ENCODE measurements around the gene SLF2. TPM values are rescaled to one million over a fixed set of nuclear protein-coding genes. Genes with fewer than 3 reads are reported as not detected.

The SLF2 gene
- total and polyA plus RNA-seq, 2 donors from 2014 or later, result 6.7 to 29.6 TPM

- intact Hi-C loops (cut with DNase I), result no loop called here
- Histone ChIP-seq H3K9me3 (ENCODE audit: control insufficient read depth in 2 of 3, insufficient read depth in 1 of 3, low read length in 3 of 3) (no peaks in the 10 kb centered on the region), H3K4me3 (ENCODE audit: low read length in 3 of 3) (no peak overlapping the region), H3K9ac (ENCODE audit: low read length in 3 of 3) (no peak overlapping the region), H3K27me3 (ENCODE audit: control insufficient read depth, insufficient read depth, low read length) (no peaks in the 10 kb centered on the region), H3K4me1 (ENCODE audit: control insufficient read depth in 2 of 3, insufficient read depth in 2 of 3, low read depth in 1 of 3, low read length in 3 of 3) (no peaks in the 10 kb centered on the region), H3K27ac (ENCODE audit: low read depth in 2 of 2, low read length in 2 of 2) (no peak overlapping the region), H3K36me3 (ENCODE audit: control insufficient read depth in 2 of 3, insufficient read depth in 3 of 3, low read length in 3 of 3) (no peaks in the 10 kb centered on the region)
- no peak for TF ChIP-seq CTCF (IDR thresholded peaks at IDR 0.05; ENCODE audit: borderline replicate concordance, extremely low read depth, insufficient read depth)
- DNase-seq, result peak in 1 of 5 donors; percentile 6
- no peak for FAIRE-seq
These were observed 43.4 kb upstream of the SLF2 start for GRCh38 chr10:100869399-100869798.

GRCh38 chr10:100872034-100872791 is 40.5 kb upstream of the SLF2 start:
- Histone ChIP-seq H3K27ac (ENCODE audit: low read depth in 2 of 2, low read length in 2 of 2) (no peak overlapping the region), H3K27me3 (ENCODE audit: control insufficient read depth, insufficient read depth, low read length) (no peaks in the 10 kb centered on the region), H3K4me3 (ENCODE audit: low read length in 3 of 3) (no peak overlapping the region), H3K4me1 (ENCODE audit: control insufficient read depth in 2 of 3, insufficient read depth in 2 of 3, low read depth in 1 of 3, low read length in 3 of 3) (peaks cover 0 to 6% (median 3%) of the 10 kb centered on the region in 3 donors), H3K9me3 (ENCODE audit: control insufficient read depth in 2 of 3, insufficient read depth in 1 of 3, low read length in 3 of 3) (no peaks in the 10 kb centered on the region), H3K36me3 (ENCODE audit: control insufficient read depth in 2 of 3, insufficient read depth in 3 of 3, low read length in 3 of 3) (no peaks in the 10 kb centered on the region), H3K9ac (ENCODE audit: low read length in 3 of 3) (no peak overlapping the region)
- FAIRE-seq (no peak), DNase-seq (peak; percentile 40 to 89 (median 83))
- intact Hi-C loops (cut with DNase I), result loop anchor here (10.0 kb wide), 1 partner anchor 307 kb away; no protein-coding TSS in a partner anchor
- peak; percentile 31 for TF ChIP-seq CTCF (IDR thresholded peaks at IDR 0.05; ENCODE audit: borderline replicate concordance, extremely low read depth, insufficient read depth)

GRCh38 chr10:100873146-100873826 is 39.5 kb upstream of the SLF2 start:
- H3K27me3 ChIP-seq (ENCODE audit: control insufficient read depth, insufficient read depth, low read length), result no peaks in the 10 kb centered on the region
- no peak overlapping the region for H3K27ac ChIP-seq (ENCODE audit: low read depth in 2 of 2, low read length in 2 of 2)
- no peaks in the 10 kb centered on the region for H3K9me3 ChIP-seq (ENCODE audit: control insufficient read depth in 2 of 3, insufficient read depth in 1 of 3, low read length in 3 of 3)
- DNase-seq (no peak), FAIRE-seq (no peak)
- H3K4me1 ChIP-seq (ENCODE audit: control insufficient read depth in 2 of 3, insufficient read depth in 2 of 3, low read depth in 1 of 3, low read length in 3 of 3), result peaks cover 0 to 6% (median 3%) of the 10 kb centered on the region in 3 donors
- intact Hi-C loops (cut with DNase I), result loop anchor here (10.0 kb wide), 1 partner anchor 308 kb away; no protein-coding TSS in a partner anchor
- no peaks in the 10 kb centered on the region for H3K36me3 ChIP-seq (ENCODE audit: control insufficient read depth in 2 of 3, insufficient read depth in 3 of 3, low read length in 3 of 3)
- TF ChIP-seq CTCF (IDR thresholded peaks at IDR 0.05; ENCODE audit: borderline replicate concordance, extremely low read depth, insufficient read depth), result no peak
- H3K4me3 ChIP-seq (ENCODE audit: low read length in 3 of 3), result no peak overlapping the region
- no peak overlapping the region for H3K9ac ChIP-seq (ENCODE audit: low read length in 3 of 3)

Measured in kidney (tissue), 14 donors.